GM06990 (cell line): Measurements from ENCODE around the gene TEX13D.

Source experiments
- DNase-seq: peaks from one replicate; pipeline ENCODE4 v3.0.0-alpha.2; 2011; ENCODE audit not compliant: insufficient read length; ENCODE audit errors: extremely low read depth
- H3K27me3 ChIP-seq: replicated peaks from 2 replicates; pipeline ENCODE4 v1.6.0; 2011; ENCODE audit warnings: low read length; ENCODE audit not compliant: control insufficient read depth, insufficient read depth
- H3K36me3 ChIP-seq: 2 replicates; pipeline ENCODE4 v1.5.1; 2011; ENCODE audit warnings: low read length; ENCODE audit not compliant: control insufficient read depth, insufficient read depth
- H3K4me3 ChIP-seq: replicated peaks from 2 replicates; pipeline ENCODE4 v1.5.1; 2011; ENCODE audit warnings: low read depth, mild to moderate bottlenecking, control low read depth, low read length
- TF ChIP-seq, protein P1 (sequence below): IDR thresholded peaks from 2 replicates; pipeline ENCODE4 v1.5.1; 2011; ENCODE audit warnings: low read length, control low read depth, mild to moderate bottlenecking, inconsistent platforms; ENCODE audit not compliant: insufficient read depth, poor library complexity, severe bottlenecking

TEX13D gene

DNA sequence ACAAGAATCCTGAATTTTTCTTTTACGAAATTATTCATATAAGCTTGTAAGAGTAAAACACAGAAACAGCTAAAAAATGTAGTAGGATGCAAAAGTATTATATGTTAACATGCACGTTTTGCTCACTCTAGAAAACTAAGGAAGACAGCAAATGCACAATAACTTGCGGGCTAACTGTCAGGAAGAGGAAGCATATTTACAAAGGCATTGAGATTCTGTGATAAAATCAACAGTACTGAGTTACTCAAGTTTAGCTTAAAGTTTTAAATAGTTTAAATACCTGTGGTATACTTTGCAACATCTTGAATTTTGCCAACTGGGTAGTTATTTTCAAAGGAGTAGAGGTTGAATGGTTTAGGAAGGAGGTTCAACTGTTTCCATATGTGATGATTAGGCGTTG, 50.9 kb downstream of the TEX13D start:
- TF ChIP-seq, protein P1, sequence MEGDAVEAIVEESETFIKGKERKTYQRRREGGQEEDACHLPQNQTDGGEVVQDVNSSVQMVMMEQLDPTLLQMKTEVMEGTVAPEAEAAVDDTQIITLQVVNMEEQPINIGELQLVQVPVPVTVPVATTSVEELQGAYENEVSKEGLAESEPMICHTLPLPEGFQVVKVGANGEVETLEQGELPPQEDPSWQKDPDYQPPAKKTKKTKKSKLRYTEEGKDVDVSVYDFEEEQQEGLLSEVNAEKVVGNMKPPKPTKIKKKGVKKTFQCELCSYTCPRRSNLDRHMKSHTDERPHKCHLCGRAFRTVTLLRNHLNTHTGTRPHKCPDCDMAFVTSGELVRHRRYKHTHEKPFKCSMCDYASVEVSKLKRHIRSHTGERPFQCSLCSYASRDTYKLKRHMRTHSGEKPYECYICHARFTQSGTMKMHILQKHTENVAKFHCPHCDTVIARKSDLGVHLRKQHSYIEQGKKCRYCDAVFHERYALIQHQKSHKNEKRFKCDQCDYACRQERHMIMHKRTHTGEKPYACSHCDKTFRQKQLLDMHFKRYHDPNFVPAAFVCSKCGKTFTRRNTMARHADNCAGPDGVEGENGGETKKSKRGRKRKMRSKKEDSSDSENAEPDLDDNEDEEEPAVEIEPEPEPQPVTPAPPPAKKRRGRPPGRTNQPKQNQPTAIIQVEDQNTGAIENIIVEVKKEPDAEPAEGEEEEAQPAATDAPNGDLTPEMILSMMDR, result no peak
- DNase-seq, result no peak
- H3K36me3 ChIP-seq, result no peaks in the 10 kb centered on the region
- H3K4me3 ChIP-seq, result no peak overlapping the region
- H3K27me3 ChIP-seq, result no peaks in the 10 kb centered on the region

DNA sequence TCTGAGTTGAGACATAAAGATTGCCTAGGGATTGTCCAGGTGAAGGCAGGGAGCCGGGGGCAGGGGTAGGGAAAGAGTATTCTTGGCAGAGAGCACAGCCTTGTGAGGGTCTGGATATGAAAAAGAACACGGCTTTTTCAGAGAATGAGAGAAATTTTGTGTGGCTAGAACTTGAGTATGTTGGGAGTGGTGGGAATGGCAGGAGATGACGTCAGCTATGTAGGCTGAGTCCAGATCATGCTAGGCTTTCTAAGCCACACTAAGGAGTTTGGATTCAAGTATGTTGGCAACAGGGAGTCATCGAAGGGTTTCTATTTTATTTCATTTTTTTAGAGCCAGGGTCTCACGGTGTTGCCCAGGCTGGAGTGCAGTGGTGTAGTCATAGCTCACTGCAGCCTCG, 53.9 kb downstream of the TEX13D start:
- H3K4me3 ChIP-seq, result no peak overlapping the region
- TF ChIP-seq, protein P1, result no peak
- no peaks in the 10 kb centered on the region for H3K27me3 ChIP-seq
- DNase-seq, result no peak
- H3K36me3 ChIP-seq, result no peaks in the 10 kb centered on the region
